Rectal smooth muscle tissue (tissue), 1 donor: ENCODE measurements around the gene TRIM74.
"Not testable (repeated sequence)": the region's sequence is repeated elsewhere in the genome, so short reads cannot be mapped to it uniquely, and the experiment has no call there.

Experiments
- H3K27ac ChIP-seq: one replicate; pipeline ENCODE4 v1.7.0; 2013; ENCODE audit warnings: low read depth, low read length, inconsistent platforms
- H3K27me3 ChIP-seq: one replicate; pipeline ENCODE4 v1.7.0; 2013; ENCODE audit warnings: low read length; ENCODE audit not compliant: control insufficient read depth, insufficient read depth
- H3K36me3 ChIP-seq: one replicate; pipeline ENCODE4 v1.7.0; 2013; ENCODE audit warnings: low read length; ENCODE audit not compliant: control insufficient read depth, insufficient read depth
- H3K4me1 ChIP-seq: one replicate; pipeline ENCODE4 v1.7.0; 2013; ENCODE audit warnings: low read length; ENCODE audit not compliant: control insufficient read depth, insufficient read depth
- H3K4me3 ChIP-seq: one replicate; pipeline ENCODE4 v1.7.0; 2013; ENCODE audit warnings: low read length
- H3K9ac ChIP-seq: one replicate; pipeline ENCODE4 v1.7.0; 2013; ENCODE audit warnings: low read length

TRIM74 gene

GRCh38 chr7:72949686-72950085 lies 19.6 kb downstream of the TRIM74 start:
- H3K9ac ChIP-seq, H3K36me3 ChIP-seq, H3K4me3 ChIP-seq, H3K4me1 ChIP-seq, H3K27me3 ChIP-seq, H3K27ac ChIP-seq: not testable (repeated sequence)

GRCh38 chr7:72949276-72949675 lies 20.0 kb downstream of the TRIM74 start:
- not testable (repeated sequence) for H3K4me1 ChIP-seq, H3K9ac ChIP-seq, H3K27ac ChIP-seq, H3K27me3 ChIP-seq, H3K4me3 ChIP-seq, H3K36me3 ChIP-seq

GRCh38 chr7:72948714-72949113 lies 20.6 kb downstream of the TRIM74 start:
- not testable (repeated sequence) for H3K27ac ChIP-seq, H3K4me1 ChIP-seq, H3K9ac ChIP-seq, H3K36me3 ChIP-seq, H3K27me3 ChIP-seq, H3K4me3 ChIP-seq

GRCh38 chr7:72946130-72946745 lies 23.0 kb downstream of the TRIM74 start:
- not testable (repeated sequence) for H3K4me3 ChIP-seq, H3K36me3 ChIP-seq, H3K9ac ChIP-seq, H3K4me1 ChIP-seq, H3K27me3 ChIP-seq, H3K27ac ChIP-seq

GRCh38 chr7:72945597-72945996 lies 23.7 kb downstream of the TRIM74 start:
- H3K4me1 ChIP-seq, H3K27me3 ChIP-seq, H3K27ac ChIP-seq, H3K9ac ChIP-seq, H3K36me3 ChIP-seq, H3K4me3 ChIP-seq: not testable (repeated sequence)

- H3K9ac ChIP-seq, H3K27me3 ChIP-seq, H3K4me3 ChIP-seq, H3K4me1 ChIP-seq, H3K27ac ChIP-seq, H3K36me3 ChIP-seq: not testable (repeated sequence)
Measured at GRCh38 chr7:72944937-72945336, 24.3 kb downstream of the TRIM74 start.

- H3K27me3 ChIP-seq, H3K4me3 ChIP-seq, H3K4me1 ChIP-seq, H3K36me3 ChIP-seq, H3K27ac ChIP-seq, H3K9ac ChIP-seq: not testable (repeated sequence)
Measured at GRCh38 chr7:72942956-72943355, 26.3 kb downstream of the TRIM74 start.

GRCh38 chr7:72942022-72942705 lies 27.1 kb downstream of the TRIM74 start:
- H3K4me1 ChIP-seq, H3K36me3 ChIP-seq, H3K4me3 ChIP-seq, H3K9ac ChIP-seq, H3K27me3 ChIP-seq, H3K27ac ChIP-seq: not testable (repeated sequence)

- not testable (repeated sequence) for H3K27me3 ChIP-seq, H3K9ac ChIP-seq, H3K36me3 ChIP-seq, H3K4me3 ChIP-seq, H3K27ac ChIP-seq
- peaks cover 10% of the 10 kb centered on the region for H3K4me1 ChIP-seq
Measured at GRCh38 chr7:72928216-72928615, 41.0 kb downstream of the TRIM74 start.

GRCh38 chr7:72927791-72928190 lies 41.5 kb downstream of the TRIM74 start:
- not testable (repeated sequence) for H3K9ac ChIP-seq, H3K27me3 ChIP-seq, H3K27ac ChIP-seq, H3K4me3 ChIP-seq, H3K36me3 ChIP-seq
- H3K4me1 ChIP-seq = peaks cover 10% of the 10 kb centered on the region

- Histone ChIP-seq H3K4me1 (peaks cover 10% of the 10 kb centered on the region), H3K4me3 (peak overlapping the region; percentile 97), H3K27me3 (no peaks in the 10 kb centered on the region), H3K9ac (peak overlapping the region; percentile 49), H3K27ac (peak overlapping the region; percentile 93), H3K36me3 (peaks cover 9% of the 10 kb centered on the region)
Measured at GRCh38 chr7:72925546-72926120, 43.6 kb downstream of the TRIM74 start.

GRCh38 chr7:72924733-72925545 lies 44.3 kb downstream of the TRIM74 start, which contains the start of gene POM121:
POM121 (plus strand) TSS chr7:72925095; CDS start chr7:72925122, 27 bp downstream.
- Histone ChIP-seq H3K4me3 (peak within 1 kb of the TSS; percentile 97), H3K36me3 (peaks cover 9% of the 10 kb centered on the region), H3K9ac (peak within 1 kb of the TSS; percentile 94), H3K4me1 (peaks cover 10% of the 10 kb centered on the region), H3K27me3 (no peaks in the 10 kb centered on the region), H3K27ac (peak within 1 kb of the TSS; percentile 93)
